ENCODE results near the gene C16orf87. TPM values are rescaled to one million over a fixed set of nuclear protein-coding genes. Genes with fewer than 3 reads are reported as not detected.
A peak's percentile ranks its signal among the peaks of the same experiment; 100 is the strongest.

C16orf87 gene
- total RNA-seq, 3 donors from 2014 or later = 5.3 to 8.3 (median 5.4) TPM

DNA sequence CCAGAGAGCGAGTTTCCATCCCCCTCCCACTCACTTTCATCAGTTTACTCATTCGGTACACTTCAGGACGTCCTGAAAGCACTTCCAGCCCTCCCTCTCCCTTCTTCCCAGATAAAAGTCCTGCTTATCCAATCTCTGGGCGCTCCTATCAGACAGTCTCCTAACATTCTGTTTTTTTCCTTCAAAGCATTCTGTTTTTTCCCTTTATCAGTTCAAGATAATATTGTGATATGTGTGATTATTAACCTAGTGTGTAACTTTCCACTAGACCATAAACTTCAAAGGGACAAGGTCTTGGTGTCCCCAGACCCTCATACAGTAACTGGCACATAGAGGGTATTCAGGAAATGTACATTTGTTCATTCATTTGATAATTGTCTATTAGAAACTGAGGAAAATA is 24.4 kb upstream of the C16orf87 start:
- TF ChIP-seq, protein P1, sequence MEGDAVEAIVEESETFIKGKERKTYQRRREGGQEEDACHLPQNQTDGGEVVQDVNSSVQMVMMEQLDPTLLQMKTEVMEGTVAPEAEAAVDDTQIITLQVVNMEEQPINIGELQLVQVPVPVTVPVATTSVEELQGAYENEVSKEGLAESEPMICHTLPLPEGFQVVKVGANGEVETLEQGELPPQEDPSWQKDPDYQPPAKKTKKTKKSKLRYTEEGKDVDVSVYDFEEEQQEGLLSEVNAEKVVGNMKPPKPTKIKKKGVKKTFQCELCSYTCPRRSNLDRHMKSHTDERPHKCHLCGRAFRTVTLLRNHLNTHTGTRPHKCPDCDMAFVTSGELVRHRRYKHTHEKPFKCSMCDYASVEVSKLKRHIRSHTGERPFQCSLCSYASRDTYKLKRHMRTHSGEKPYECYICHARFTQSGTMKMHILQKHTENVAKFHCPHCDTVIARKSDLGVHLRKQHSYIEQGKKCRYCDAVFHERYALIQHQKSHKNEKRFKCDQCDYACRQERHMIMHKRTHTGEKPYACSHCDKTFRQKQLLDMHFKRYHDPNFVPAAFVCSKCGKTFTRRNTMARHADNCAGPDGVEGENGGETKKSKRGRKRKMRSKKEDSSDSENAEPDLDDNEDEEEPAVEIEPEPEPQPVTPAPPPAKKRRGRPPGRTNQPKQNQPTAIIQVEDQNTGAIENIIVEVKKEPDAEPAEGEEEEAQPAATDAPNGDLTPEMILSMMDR (IDR thresholded peaks at IDR 0.05) = no peak
- no peaks in the 10 kb centered on the region for H3K9me3 ChIP-seq
- no peak for DNase-seq
- ATAC-seq = no peak
- H3K4me1 ChIP-seq (ENCODE audit: low read depth) = peaks cover 5% of the 10 kb centered on the region
- H3K36me3 ChIP-seq (ENCODE audit: low read depth) = no peaks in the 10 kb centered on the region
- no peak overlapping the region for H3K4me3 ChIP-seq
- intact Hi-C loops (cut with DNase I, micrococcal nuclease) = loop anchor here in 1 of 2 donors (5.0 kb wide), 1 partner anchor 52 kb away; no protein-coding TSS in a partner anchor

DNA sequence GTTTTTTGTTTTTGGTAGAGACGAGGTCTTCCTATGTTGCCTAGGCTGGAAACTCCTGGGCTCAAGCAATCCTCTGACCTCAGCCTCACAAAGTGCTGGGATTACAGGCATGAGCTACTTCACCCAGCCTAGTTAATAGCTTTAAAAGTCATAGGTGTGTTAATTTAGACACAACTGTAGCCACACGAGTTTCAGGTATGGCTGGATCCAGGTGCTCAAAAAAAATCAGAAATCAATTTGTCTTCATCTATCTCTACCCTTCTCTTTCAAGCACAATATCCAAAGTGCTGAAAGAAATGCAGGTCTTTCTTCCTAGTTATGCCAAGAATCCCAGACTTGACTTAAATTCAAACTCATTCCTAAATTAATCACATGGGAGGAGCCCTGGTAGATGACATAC is 23.9 kb upstream of the C16orf87 start:
- intact Hi-C loops (cut with DNase I, micrococcal nuclease) = loop anchor here (5.0 kb wide), 1 partner anchor 52 kb away; no protein-coding TSS in a partner anchor
- Histone ChIP-seq H3K4me3 (no peak overlapping the region), H3K4me1 (ENCODE audit: low read depth) (peaks cover 8% of the 10 kb centered on the region), H3K9me3 (no peaks in the 10 kb centered on the region), H3K36me3 (ENCODE audit: low read depth) (no peaks in the 10 kb centered on the region)
- ATAC-seq (no peak), DNase-seq (no peak)
- TF ChIP-seq, protein P1 (IDR thresholded peaks at IDR 0.05) = no peak

DNA sequence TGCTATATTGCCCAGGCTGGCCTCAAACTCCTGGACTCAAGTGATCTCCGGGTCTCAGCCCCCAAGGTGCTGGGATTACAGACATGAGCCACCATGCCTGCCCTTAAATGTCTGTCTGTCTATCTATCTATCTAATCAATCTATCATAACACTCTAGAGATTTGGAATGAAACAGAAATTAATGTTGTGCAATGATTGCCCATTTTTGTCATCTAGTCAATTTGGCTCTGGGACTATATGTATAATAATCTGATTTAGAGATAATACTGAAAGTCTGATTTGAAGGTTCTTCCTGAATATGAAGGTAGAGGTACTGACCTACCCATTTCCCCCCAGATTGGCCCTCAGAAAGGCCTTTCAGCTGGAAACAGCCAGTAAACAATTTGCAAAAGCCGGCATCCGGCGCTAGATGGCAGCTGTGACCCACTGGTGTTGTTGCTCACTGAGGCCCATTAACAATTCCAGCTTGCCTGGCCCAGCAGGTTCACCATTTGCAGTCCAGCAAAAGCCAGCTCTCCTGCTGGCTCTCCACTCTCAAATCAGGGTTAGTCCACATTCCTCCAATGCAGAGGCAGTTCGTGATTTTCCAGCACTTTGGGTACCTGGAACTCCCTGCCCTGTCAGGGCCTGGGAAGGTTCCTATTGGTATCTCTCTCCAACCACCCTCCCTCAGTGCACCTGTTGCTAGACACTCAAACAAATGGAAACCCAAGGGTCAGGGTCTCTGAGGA is 22.9 kb upstream of the C16orf87 start:
- H3K36me3 ChIP-seq (ENCODE audit: low read depth) = no peaks in the 10 kb centered on the region
- peaks cover 8% of the 10 kb centered on the region for H3K4me1 ChIP-seq (ENCODE audit: low read depth)
- no peak overlapping the region for H3K4me3 ChIP-seq
- DNase-seq = peak in 2 of 3 donors; percentile 88
- intact Hi-C loops (cut with DNase I, micrococcal nuclease) = loop anchor here in 1 of 2 donors (5.0 kb wide), 1 partner anchor 53 kb away; no protein-coding TSS in a partner anchor
- no peaks in the 10 kb centered on the region for H3K9me3 ChIP-seq
- ATAC-seq = peak; percentile 75
- TF ChIP-seq, protein P1 (IDR thresholded peaks at IDR 0.05) = peak; percentile 66

DNA sequence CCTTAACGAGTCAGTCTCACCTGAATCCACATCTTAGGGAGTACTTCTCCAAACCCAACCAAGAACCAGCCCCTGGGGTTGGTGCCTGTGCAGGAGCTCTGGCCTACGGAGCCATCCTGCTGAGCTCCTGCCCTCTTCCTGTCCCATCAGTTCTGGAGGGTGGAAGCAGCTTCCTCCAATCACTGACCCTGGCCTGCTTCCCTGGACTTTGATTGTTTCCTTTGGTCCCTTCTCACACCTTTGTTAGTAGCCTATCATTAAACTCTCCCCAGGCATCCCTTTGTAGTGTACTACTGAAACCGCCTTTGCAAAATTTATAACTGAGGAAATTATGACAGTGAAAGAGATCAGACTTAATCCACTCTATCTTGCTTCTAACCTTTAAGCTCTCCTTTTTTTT is 21.1 kb upstream of the C16orf87 start:
- H3K4me3 ChIP-seq = no peak overlapping the region
- DNase-seq (no peak), ATAC-seq (peak; percentile 34)
- no peaks in the 10 kb centered on the region for H3K36me3 ChIP-seq (ENCODE audit: low read depth)
- H3K9me3 ChIP-seq = no peaks in the 10 kb centered on the region
- peaks cover 8% of the 10 kb centered on the region for H3K4me1 ChIP-seq (ENCODE audit: low read depth)
- TF ChIP-seq, protein P1 (IDR thresholded peaks at IDR 0.05) = no peak
- intact Hi-C loops (cut with DNase I, micrococcal nuclease) = loop anchor here in 1 of 2 donors (5.0 kb wide), 1 partner anchor 55 kb away; no protein-coding TSS in a partner anchor

DNA sequence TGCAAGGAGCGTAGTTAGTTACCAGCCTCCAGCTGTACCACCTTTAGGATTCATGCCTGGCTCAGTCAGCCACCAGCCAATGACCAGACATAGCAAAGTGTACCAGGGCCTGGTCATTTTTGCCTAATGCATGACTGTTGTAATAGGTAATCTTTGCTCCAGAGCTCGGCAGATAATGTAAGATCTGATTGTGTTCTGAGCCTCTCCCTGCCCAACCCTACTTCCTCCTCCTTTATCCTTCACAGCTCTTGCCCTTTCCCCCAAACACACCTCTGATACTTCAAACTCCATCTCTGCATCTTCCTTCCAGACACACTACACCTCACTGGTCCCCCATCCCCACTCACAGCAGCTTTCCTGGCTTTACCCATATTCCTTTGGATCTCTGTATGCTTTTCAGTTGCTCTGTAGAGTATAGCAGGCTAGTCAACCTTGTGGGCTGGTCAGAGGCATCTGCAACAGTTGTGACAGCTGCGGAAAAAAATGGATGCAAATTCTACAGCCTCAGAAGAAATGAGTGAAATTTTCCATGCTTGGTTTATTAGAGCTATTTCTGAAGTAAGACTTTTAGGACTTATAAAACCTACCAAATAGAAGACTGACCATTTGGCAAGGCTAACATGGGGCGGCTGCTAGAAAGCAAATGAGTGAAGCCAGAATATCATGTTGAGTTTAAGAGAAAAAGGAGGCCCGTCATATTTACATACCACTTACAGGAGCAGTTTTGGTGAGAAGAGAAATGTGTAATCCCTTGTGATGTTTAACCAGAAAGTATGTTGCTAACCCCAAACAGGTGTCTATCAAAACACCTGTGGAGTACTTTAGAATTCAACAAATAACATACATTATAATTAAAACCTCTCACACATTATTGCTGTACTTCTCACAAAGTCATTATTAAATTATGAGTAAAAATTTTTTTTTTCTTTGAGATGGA is 19.9 kb upstream of the C16orf87 start:
- peak in 1 of 3 donors; percentile 35 for DNase-seq
- intact Hi-C loops (cut with DNase I, micrococcal nuclease) = loop anchor here in 1 of 2 donors (5.0 kb wide), 1 partner anchor 56 kb away; no protein-coding TSS in a partner anchor

More for the DNA sequence above, 19.9 kb upstream of the C16orf87 start:
- Histone ChIP-seq H3K4me1 (ENCODE audit: low read depth) (peaks cover 8% of the 10 kb centered on the region), H3K4me3 (no peak overlapping the region), H3K36me3 (ENCODE audit: low read depth) (no peaks in the 10 kb centered on the region), H3K9me3 (no peaks in the 10 kb centered on the region)
- TF ChIP-seq, protein P1 (IDR thresholded peaks at IDR 0.05) = no peak
- ATAC-seq = peak; percentile 91

Measured in mucosa of descending colon (tissue), 3 donors.